HCT116 (cell line): ENCODE results near the gene PGBD5. TPM values are rescaled to one million over a fixed set of nuclear protein-coding genes. Genes with fewer than 3 reads are reported as not detected.

Experiments
- ATAC-seq: fragments of 200-7000 bp; cut with Tn5 transposase; 2 replicates; pipeline ENCODE4 v1.9.1; 2020; ENCODE audit warnings: mild to moderate bottlenecking, moderate library complexity
- BruUV-seq: library from RNA; stranded (reverse); fragments of 400-500 nt; replicated peaks from 2 replicates; lab custom pipeline; 2021; lab: Mats Ljungman, UMichigan
- CTCF ChIA-PET: fragments of 300-600 bp; sonication (Branson Sonifier 250); formaldehyde crosslinking; loops from one replicate; lab custom pipeline; 2021; ENCODE audit warnings: antibody characterized with exemption; lab: Charles Lee
- POLR2A ChIA-PET: fragments of 300-600, 350-600 bp; sonication (Branson Sonifier 250); formaldehyde crosslinking; loops from one replicate; lab custom pipeline; 2021; ENCODE audit warnings: antibody characterized with exemption; lab: Charles Lee
- RAD21 ChIA-PET, 2 experiments: fragments of 300-600 bp; sonication (Branson Sonifier 250); formaldehyde crosslinking; loops; one replicate each; lab custom pipeline; 2023; ENCODE audit warnings: low total read pairs in 2 of 2; ENCODE audit not compliant: uncharacterized antibody in 2 of 2, unreplicated experiment in 2 of 2, low non-redundant PET in 1 of 2; lab: Charles Lee
- DNase-seq: peaks from one replicate; pipeline ENCODE4 v3.0.0-alpha.2; 2010; ENCODE audit warnings: low read depth, low spot score
- H2AFZ ChIP-seq: fragments of 200-600 bp; shearing (Covaris generic), sonication (generic); 2 replicates; pipeline ENCODE4 v1.6.1; 2017; ENCODE audit warnings: low read depth, mixed run types, mixed read lengths, antibody characterized with exemption, low read length; ENCODE audit not compliant: poor library complexity, severe bottlenecking
- H3K27ac ChIP-seq: 2 replicates; pipeline ENCODE4 v1.5.1; 2012; ENCODE audit warnings: low read depth, low read length
- H3K27me3 ChIP-seq: fragments of 200-600 bp; sonication (generic); 2 replicates; pipeline ENCODE4 v1.6.1; 2016; ENCODE audit warnings: mixed run types, low read length, mixed read lengths; ENCODE audit not compliant: insufficient read depth
- H3K36me3 ChIP-seq, 2 experiments: fragments of 200-500 bp in 1 of 2; fragments of 200-600 bp in 1 of 2; sonication (Bioruptor generic) in 1 of 2; sonication (generic) in 1 of 2; 2 replicates each; pipeline versions ENCODE4 v1.5.1 to v1.6.1; 2014 to 2016; ENCODE audit warnings: low read length in 2 of 2, inconsistent platforms in 1 of 2, mixed read lengths in 1 of 2, mixed run types in 1 of 2; ENCODE audit not compliant: insufficient read depth in 2 of 2, control insufficient read depth in 1 of 2
- H3K4me1 ChIP-seq, 2 experiments: fragments of 200-600 bp in 1 of 2; sonication (generic) in 1 of 2; 2 replicates each; pipeline versions ENCODE4 v1.5.1 to v1.6.1; 2012 to 2017; ENCODE audit warnings: low read length in 2 of 2, inconsistent platforms in 1 of 2, mild to moderate bottlenecking in 1 of 2, mixed read lengths in 1 of 2, mixed run types in 1 of 2, moderate library complexity in 1 of 2; ENCODE audit not compliant: insufficient read depth in 2 of 2, control insufficient read depth in 1 of 2
- H3K4me2 ChIP-seq: fragments of 200-600 bp; sonication (generic); 2 replicates; pipeline ENCODE4 v1.6.1; 2017; ENCODE audit warnings: mixed run types, low read length, mixed read lengths
- H3K4me3 ChIP-seq, 2 experiments: fragments of 200-600 bp in 1 of 2; sonication (generic) in 1 of 2; replicated peaks in 1 of 2; 2 replicates each; pipeline ENCODE4 v1.5.1; 2011 to 2016; ENCODE audit warnings: low read length in 2 of 2, control low read depth in 1 of 2, low read depth in 1 of 2, mild to moderate bottlenecking in 1 of 2, mixed read lengths in 1 of 2, mixed run types in 1 of 2
- H3K79me2 ChIP-seq: fragments of 200-600 bp; sonication (generic); 2 replicates; pipeline ENCODE4 v1.6.1; 2017; ENCODE audit warnings: mild to moderate bottlenecking, mixed run types, low read length, moderate library complexity, mixed read lengths; ENCODE audit not compliant: insufficient read depth
- H3K9ac ChIP-seq: fragments of 200-600 bp; sonication (generic); 2 replicates; pipeline ENCODE4 v1.6.1; 2016; ENCODE audit warnings: low read length, mixed read lengths
- H3K9me2 ChIP-seq: fragments of 200-600 bp; sonication (generic), shearing (Covaris generic); 2 replicates; pipeline ENCODE4 v1.6.1; 2017; ENCODE audit warnings: mixed run types, mild to moderate bottlenecking, moderate library complexity; ENCODE audit not compliant: insufficient read depth
- H3K9me3 ChIP-seq, 2 experiments: fragments of 200-500 bp in 1 of 2; fragments of 200-600 bp in 1 of 2; sonication (Bioruptor generic) in 1 of 2; sonication (generic) in 1 of 2; 2 replicates each; pipeline ENCODE4 v1.6.1; 2014 to 2017; ENCODE audit warnings: low read length in 2 of 2, mixed read lengths in 2 of 2, inconsistent platforms in 1 of 2, low read depth in 1 of 2, mild to moderate bottlenecking in 1 of 2, mixed run types in 1 of 2, moderate library complexity in 1 of 2; ENCODE audit not compliant: control insufficient read depth in 1 of 2, insufficient read depth in 1 of 2
- H4K20me1 ChIP-seq: fragments of 200-600 bp; sonication (generic), shearing (Covaris generic); 2 replicates; pipeline ENCODE4 v1.6.1; 2017; ENCODE audit warnings: mixed run types, mild to moderate bottlenecking, moderate library complexity; ENCODE audit not compliant: insufficient read depth
- ATF3 ChIP-seq: IDR thresholded peaks from 2 replicates; pipeline ENCODE4 v1.6.1; 2012
- CBX3 ChIP-seq: IDR thresholded peaks from 2 replicates; pipeline ENCODE4 v1.6.1; 2012; ENCODE audit warnings: low read depth
- CEBPB ChIP-seq: IDR thresholded peaks from 2 replicates; pipeline ENCODE4 v1.6.1; 2012; ENCODE audit warnings: low read depth
- EGR1 ChIP-seq: IDR thresholded peaks from 2 replicates; pipeline ENCODE4 v1.6.1; 2012; ENCODE audit warnings: low read depth
- EZH2 ChIP-seq: fragments of 200-600 bp; sonication (generic); IDR thresholded peaks from 2 replicates; pipeline ENCODE4 v1.6.1; 2017; ENCODE audit warnings: antibody characterized with exemption, mixed run types
- JUND ChIP-seq: IDR thresholded peaks from 2 replicates; pipeline ENCODE4 v1.6.1; 2012
- MAX ChIP-seq: IDR thresholded peaks from 2 replicates; pipeline ENCODE4 v1.6.1; 2012
- POLR2A ChIP-seq: IDR thresholded peaks from 2 replicates; pipeline ENCODE4 v1.7.0; 2011; ENCODE audit warnings: borderline replicate concordance; ENCODE audit not compliant: insufficient read depth, insufficient read length; ENCODE audit errors: extremely low read depth
- POLR2AphosphoS5 ChIP-seq: IDR thresholded peaks from 2 replicates; pipeline ENCODE4 v1.6.1; 2011; ENCODE audit warnings: mild to moderate bottlenecking, low read depth, low read length, moderate library complexity
- RAD21 ChIP-seq: IDR thresholded peaks from 2 replicates; pipeline ENCODE4 v1.6.1; 2012; ENCODE audit warnings: low read depth, mild to moderate bottlenecking
- SIN3A ChIP-seq: IDR thresholded peaks from 2 replicates; pipeline ENCODE4 v1.6.1; 2012; ENCODE audit warnings: low read depth
- SRF ChIP-seq: IDR thresholded peaks from 2 replicates; pipeline ENCODE4 v1.6.1; 2012; ENCODE audit warnings: low read depth
- YY1 ChIP-seq: IDR thresholded peaks from 2 replicates; pipeline ENCODE4 v1.6.1; 2011; ENCODE audit warnings: low read length, low read depth, moderate library complexity, mild to moderate bottlenecking; ENCODE audit not compliant: insufficient replicate concordance; ENCODE audit errors: extremely low read depth
- ZBTB33 ChIP-seq: IDR thresholded peaks from 2 replicates; pipeline ENCODE4 v1.6.1; 2011; ENCODE audit warnings: mild to moderate bottlenecking, low read length, moderate library complexity; ENCODE audit not compliant: insufficient replicate concordance; ENCODE audit errors: extremely low read depth
- ZFX ChIP-seq: fragments of 450-650 bp; IDR thresholded peaks from 2 replicates; pipeline ENCODE4 v1.6.1; 2017
- intact Hi-C: fragments of 100-400 bp; cut with micrococcal nuclease; formaldehyde crosslinking; loops from 2 replicates; pipeline ENCODE4 v1.10.0; 2022
- total RNA-seq: library from RNA; stranded (reverse); gene quantifications from one replicate; pipeline ENCODE4 v1.2.1, GENCODE V29; 2021; ENCODE audit not compliant: unreplicated experiment

Gene PGBD5
- total RNA-seq, 1 experiment from 2014 or later = 0.27 TPM

GRCh38 chr1:230398856-230399255 lies 27.3 kb downstream of the PGBD5 start:
- no peak for TF ChIP-seq CBX3
- no peak for TF ChIP-seq POLR2AphosphoS5
- TF ChIP-seq CEBPB = no peak
- no peak for TF ChIP-seq JUND
- TF ChIP-seq POLR2A = no peak
- TF ChIP-seq RAD21 = no peak
- no peak for TF ChIP-seq SRF
- TF ChIP-seq EZH2 = no peak
- TF ChIP-seq MAX = no peak
- TF ChIP-seq YY1 = no peak
- TF ChIP-seq ZFX = no peak
- TF ChIP-seq ZBTB33 = no peak
- no peak for TF ChIP-seq EGR1
- TF ChIP-seq ATF3 = no peak
- TF ChIP-seq SIN3A = no peak
- Histone ChIP-seq H3K36me3 (no peaks in the 10 kb centered on the region), H3K79me2 (no peaks in the 10 kb centered on the region), H3K4me3 (no peak overlapping the region), H3K9ac (no peak overlapping the region), H2AFZ (no peak overlapping the region), H3K9me3 (no peaks in the 10 kb centered on the region), H3K4me1 (no peaks in the 10 kb centered on the region), H3K27me3 (no peaks in the 10 kb centered on the region), H3K4me2 (no peak overlapping the region), H4K20me1 (no peaks in the 10 kb centered on the region), H3K27ac (no peak overlapping the region), H3K9me2 (no peaks in the 10 kb centered on the region)
- ChIA-PET POLR2A (no interaction called here), RAD21 (no interaction called here), CTCF (no interaction called here)
- DNase-seq = no peak
- intact Hi-C loops = no loop called here
- no TSS peak for BruUV-seq
- ATAC-seq = no peak
